Activated CD4-positive, alpha-beta T cell treated with anti-CD3 and anti-CD28 coated beads for 36 hours (primary cell): ENCODE data around the gene NR2C2. TPM values are rescaled to one million over a fixed set of nuclear protein-coding genes. Genes with fewer than 3 reads are reported as not detected.
"Not testable (repeated sequence)": the region's sequence is repeated elsewhere in the genome, so short reads cannot be mapped to it uniquely, and the experiment has no call there.

ENCODE experiments used
- ATAC-seq: fragments of 200-7000 bp; cut with Tn5 transposase; one replicate; pipeline ENCODE4 v1.10.0; 2021; ENCODE audit warnings: mild to moderate bottlenecking, moderate library complexity
- CTCF ChIA-PET: fragments of 350-600 bp; sonication (Branson Sonifier 250); formaldehyde crosslinking; loops from one replicate; lab custom pipeline; 2021; ENCODE audit warnings: antibody characterized with exemption; lab: Charles Lee
- POLR2A ChIA-PET: fragments of 350-600 bp; sonication (Branson Sonifier 250); formaldehyde crosslinking; loops from one replicate; lab custom pipeline; 2021; ENCODE audit warnings: antibody characterized with exemption, inconsistent platforms; lab: Charles Lee
- DNase-seq: peaks from one replicate; pipeline ENCODE4 v3.0.0-alpha.2; 2020
- H3K27ac Mint-ChIP-seq: one replicate; pipeline ENCODE4 v1.8.0; 2021; ENCODE audit warnings: mixed read lengths
- H3K27me3 Mint-ChIP-seq: one replicate; pipeline ENCODE4 v1.8.0; 2021; ENCODE audit warnings: mixed read lengths
- H3K36me3 Mint-ChIP-seq: one replicate; pipeline ENCODE4 v1.8.0; 2021; ENCODE audit warnings: low read depth, mixed read lengths
- H3K4me1 Mint-ChIP-seq: one replicate; pipeline ENCODE4 v1.8.0; 2021; ENCODE audit warnings: mixed read lengths
- H3K4me3 Mint-ChIP-seq: one replicate; pipeline ENCODE4 v1.8.0; 2021; ENCODE audit warnings: mild to moderate bottlenecking, moderate library complexity, mixed read lengths
- H3K9me3 Mint-ChIP-seq: one replicate; pipeline ENCODE4 v1.8.0; 2021; ENCODE audit warnings: low read depth, mixed read lengths
- intact Hi-C, 2 experiments: fragments of 100-400 bp; cut with DNase I in 1 of 2; cut with micrococcal nuclease in 1 of 2; formaldehyde crosslinking; loops; one replicate each; pipeline versions ENCODE4 v1.14.2 to v1.15.1; 2022 to 2024; cut with DNase I, micrococcal nuclease
- total RNA-seq, 2 experiments: library from RNA; stranded (reverse); gene quantifications; one replicate each; pipeline ENCODE4 v1.2.3, GENCODE V29; 2021

The NR2C2 gene
- total RNA-seq = 10 to 100 TPM; 46.8 to 52.8 TPM

DNA sequence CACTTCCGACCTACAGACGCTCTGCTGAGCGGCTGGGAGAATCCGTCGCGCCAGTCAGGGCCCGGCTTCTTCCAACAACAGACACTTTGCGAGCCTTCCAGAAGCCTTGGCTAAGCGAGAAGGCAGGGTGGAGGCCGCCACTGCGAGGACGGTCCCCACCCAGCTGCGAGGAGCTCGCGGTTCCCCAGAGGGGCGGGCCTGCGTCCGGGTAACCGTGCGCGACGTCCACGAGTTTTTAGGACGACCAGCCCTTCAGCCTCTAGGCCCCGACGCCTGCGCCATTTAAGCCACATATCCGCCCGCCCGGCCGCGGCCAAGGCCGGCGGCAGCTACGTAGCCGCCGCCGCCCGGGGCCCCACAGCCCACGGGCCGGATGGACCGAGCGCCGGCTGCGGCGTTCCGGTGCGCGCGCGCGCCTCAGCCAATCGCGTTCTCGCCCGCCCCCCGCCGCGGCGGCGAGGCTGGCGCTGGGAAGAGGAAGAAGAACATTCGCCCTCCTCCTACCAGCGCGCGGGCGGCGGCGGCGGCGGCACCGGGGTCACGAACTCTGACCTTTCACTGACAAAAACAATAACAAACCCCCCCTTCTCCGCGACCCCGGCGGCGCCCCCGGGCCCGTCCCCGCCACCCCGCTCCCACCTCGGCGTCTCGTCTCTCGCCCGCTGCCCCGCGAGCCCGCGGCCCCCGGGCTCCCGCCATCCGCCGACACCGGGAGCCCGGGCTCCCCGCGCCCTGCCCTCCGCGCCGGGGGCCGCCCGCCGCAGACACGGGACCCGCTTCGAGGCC, at the start of gene NR2C2:
NR2C2 (plus strand) TSS at position 484 of the 786 bp plus-strand sequence. CDS start 56,332 bp downstream, outside the sequence.
- Mint-ChIP-seq H3K27ac (peak within 1 kb of the TSS; percentile 98), H3K4me1 (peaks cover 44% of the 10 kb centered on the region), H3K36me3 (peaks cover 40% of the 10 kb centered on the region), H3K9me3 (no peaks in the 10 kb centered on the region), H3K4me3 (peak within 1 kb of the TSS; percentile 91), H3K27me3 (no peaks in the 10 kb centered on the region)
- POLR2A ChIA-PET = interaction anchor here (0.6 to 1.2 kb wide), 5 partner anchors 10 to 769 kb away, joined by 3 to 5 read pairs (median 3); partner anchors contain the start of genes LSM3 and XPC
- intact Hi-C loops = loop anchor here (1.0 to 5.0 kb wide), 6 partner anchors 118 to 1320 kb away; partner anchors contain the start of genes CCDC174 (in 2 of the 2), CHCHD4 (in 1 of the 2), LSM3 (in 1 of the 2) and MRPS25 (in 1 of the 2)
- DNase-seq (peak; percentile 94), ATAC-seq (peak; percentile 70)
- CTCF ChIA-PET = interaction anchor here (0.6 to 1.6 kb wide), 3 partner anchors 10 to 26 kb away, joined by 3 to 7 read pairs (median 4); no protein-coding TSS in a partner anchor

DNA sequence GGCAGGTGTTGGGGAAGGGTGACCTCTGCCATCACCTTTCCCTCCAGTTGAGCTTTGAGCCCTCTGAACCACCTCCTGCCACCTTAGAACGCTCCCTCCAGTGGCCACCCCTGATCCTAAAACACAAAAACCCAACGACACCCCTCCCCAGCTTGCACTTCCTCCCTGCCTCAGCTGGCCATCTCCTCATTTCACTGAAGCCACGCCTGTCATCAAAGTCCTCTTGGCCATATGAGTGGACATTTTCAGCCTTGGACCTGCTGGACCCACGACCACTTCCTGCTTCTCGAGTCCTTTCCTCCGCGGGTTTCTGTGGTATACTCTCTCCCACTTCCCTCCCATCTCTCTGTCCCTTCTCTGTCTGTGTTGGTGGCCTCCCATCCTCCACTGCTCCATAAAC, 48.5 kb upstream of the NR2C2 start:
- Mint-ChIP-seq H3K27ac (no peak overlapping the region), H3K27me3 (peaks cover 4% of the 10 kb centered on the region), H3K4me3 (no peak overlapping the region), H3K9me3 (no peaks in the 10 kb centered on the region), H3K36me3 (no peaks in the 10 kb centered on the region), H3K4me1 (no peaks in the 10 kb centered on the region)
- ATAC-seq (no peak), DNase-seq (no peak)
- ChIA-PET POLR2A (no interaction called here), CTCF (no interaction called here)
- intact Hi-C loops = no loop called here

DNA sequence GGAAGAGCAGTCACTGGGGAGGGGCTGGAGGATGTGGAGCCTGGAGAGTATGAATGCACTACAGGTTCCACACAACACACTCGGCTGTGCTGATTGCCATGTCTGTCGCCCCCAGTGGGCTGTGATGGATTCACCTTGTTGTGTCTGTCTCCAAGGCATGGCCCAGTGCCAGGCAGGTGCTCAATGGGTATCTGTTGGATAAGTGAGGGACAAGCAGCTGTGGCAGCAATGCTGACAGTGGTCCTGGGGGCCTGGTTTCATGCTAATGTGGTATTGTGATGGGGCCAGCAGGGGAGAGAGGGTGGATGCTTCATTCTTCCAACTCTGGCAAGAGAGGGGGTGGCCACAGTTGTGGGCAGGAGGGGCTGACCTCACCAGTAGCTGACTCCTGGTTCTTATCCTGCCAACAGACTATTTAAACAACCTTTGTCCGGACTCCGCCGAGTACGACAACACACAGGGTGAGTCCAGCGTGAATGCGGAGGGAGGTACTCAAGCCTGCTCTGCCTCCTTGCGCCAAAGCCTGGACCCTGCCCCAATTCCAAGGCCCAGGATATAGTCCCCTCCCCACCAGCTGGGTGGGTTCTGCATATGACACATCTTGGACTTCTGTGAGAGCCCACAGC, 47.3 kb upstream of the NR2C2 start:
- POLR2A ChIA-PET = no interaction called here
- peaks cover 2% of the 10 kb centered on the region for H3K9me3 Mint-ChIP-seq
- intact Hi-C loops = no loop called here

DNA sequence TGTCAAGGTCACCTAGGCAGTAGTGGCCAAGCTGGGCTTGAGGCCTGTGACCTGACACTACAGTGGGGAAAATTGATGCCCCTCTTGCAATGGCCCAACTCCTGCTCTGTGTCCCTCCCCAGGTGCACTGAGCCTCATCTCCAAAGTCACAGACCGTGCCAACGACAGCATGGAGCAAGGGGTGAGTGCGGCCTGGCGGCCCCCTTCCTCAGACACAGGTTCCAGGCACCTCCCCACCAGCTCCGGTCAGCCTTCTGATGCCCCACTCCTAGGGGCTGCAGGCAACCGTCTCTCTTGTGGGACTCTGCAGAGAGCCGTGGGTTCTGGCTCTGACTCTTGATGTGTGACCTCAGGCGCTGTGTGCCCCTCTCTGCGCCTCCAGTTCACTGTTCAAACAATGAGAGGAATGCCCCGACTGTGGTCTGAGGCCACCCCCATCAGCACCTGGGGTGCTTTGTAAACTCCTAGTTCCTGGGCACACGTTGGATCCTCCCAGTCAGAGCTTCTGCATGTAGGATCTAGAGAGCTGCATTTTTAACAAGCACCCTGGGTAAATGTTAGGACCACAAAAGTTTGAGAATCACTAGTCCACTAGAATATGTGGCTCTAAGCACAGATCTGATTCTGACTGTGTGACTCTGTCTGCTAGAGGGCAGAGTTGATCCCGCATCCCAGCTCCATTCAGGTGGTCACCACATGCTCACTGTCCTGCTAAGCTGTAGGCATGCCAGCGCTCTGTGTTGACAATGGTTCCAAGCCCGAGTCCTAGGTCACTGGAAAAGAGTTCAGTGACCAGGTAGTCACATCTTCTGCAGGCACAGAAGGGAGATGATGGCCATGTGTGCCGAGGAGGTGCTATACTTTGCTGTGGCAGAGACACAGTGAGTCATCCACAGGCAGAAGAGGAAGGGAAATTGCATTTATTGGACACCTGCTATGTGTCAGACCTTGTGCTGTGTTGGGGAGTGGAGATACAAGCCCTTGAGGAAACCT, 46.2 kb upstream of the NR2C2 start:
- Mint-ChIP-seq H3K4me1 (no peaks in the 10 kb centered on the region), H3K4me3 (no peak overlapping the region), H3K36me3 (peaks cover 2% of the 10 kb centered on the region), H3K9me3 (peaks cover 12% of the 10 kb centered on the region), H3K27me3 (peaks cover 4% of the 10 kb centered on the region), H3K27ac (no peak overlapping the region)
- ATAC-seq = no peak
- ChIA-PET POLR2A (no interaction called here), CTCF (interaction anchor here (0.7 kb wide), 1 partner anchor 168 kb away, joined by 3 read pairs; no protein-coding TSS in a partner anchor)
- no peak for DNase-seq
- intact Hi-C loops = no loop called here

More for the DNA sequence above, 47.3 kb upstream of the NR2C2 start:
- CTCF ChIA-PET = no interaction called here
- H3K27me3 Mint-ChIP-seq = peaks cover 3% of the 10 kb centered on the region
- DNase-seq (no peak), ATAC-seq (no peak)
- no peaks in the 10 kb centered on the region for H3K4me1 Mint-ChIP-seq
- H3K36me3 Mint-ChIP-seq = peaks cover under 1% of the 10 kb centered on the region
- no peak overlapping the region for H3K4me3 Mint-ChIP-seq
- H3K27ac Mint-ChIP-seq = no peak overlapping the region

DNA sequence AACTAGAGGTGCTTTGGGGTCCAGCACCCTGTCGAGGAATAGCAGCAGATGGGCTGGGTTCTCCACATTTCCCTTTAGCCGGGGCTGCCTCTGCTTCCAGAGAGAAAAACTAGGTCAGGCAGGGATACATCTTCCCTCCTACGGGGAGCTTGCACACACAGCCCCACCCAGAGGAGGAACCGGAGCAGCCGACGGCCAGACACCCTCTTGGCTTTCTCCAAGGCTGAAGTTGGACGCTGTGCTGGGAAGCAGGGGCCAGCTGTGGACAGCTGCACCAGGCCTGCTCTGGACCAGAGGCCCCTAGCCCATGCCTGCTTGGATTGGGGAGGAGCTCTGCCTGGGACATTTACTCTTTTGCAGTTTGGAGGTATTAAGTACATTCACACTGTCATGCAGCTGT, 44.7 kb upstream of the NR2C2 start:
- Mint-ChIP-seq H3K4me3 (no peak overlapping the region), H3K36me3 (peaks cover 2% of the 10 kb centered on the region), H3K27ac (no peak overlapping the region), H3K9me3 (peaks cover 12% of the 10 kb centered on the region), H3K4me1 (no peaks in the 10 kb centered on the region), H3K27me3 (peaks cover 4% of the 10 kb centered on the region)
- POLR2A ChIA-PET = no interaction called here
- CTCF ChIA-PET = no interaction called here
- intact Hi-C loops = no loop called here
- ATAC-seq (no peak), DNase-seq (no peak)

DNA sequence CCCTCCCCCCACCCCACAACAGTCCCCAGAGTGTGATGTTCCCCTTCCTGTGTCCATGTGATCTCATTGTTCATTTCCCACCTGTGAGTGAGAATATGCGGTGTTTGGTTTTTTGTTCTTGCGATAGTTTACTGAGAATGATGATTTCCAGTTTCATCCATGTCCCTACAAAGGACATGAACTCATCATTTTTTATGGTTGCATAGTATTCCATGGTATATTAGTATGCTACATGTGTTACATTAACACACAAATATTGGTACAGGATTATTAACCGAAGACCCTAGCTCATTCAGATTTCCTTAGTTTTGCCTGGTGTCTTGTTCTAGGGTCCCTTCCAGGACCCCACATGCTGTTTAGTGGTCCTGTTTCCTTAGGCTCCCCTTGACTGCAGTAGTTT, 43.9 kb upstream of the NR2C2 start:
- H3K4me1 Mint-ChIP-seq, H3K27ac Mint-ChIP-seq, ATAC-seq, H3K27me3 Mint-ChIP-seq, DNase-seq, H3K36me3 Mint-ChIP-seq, intact Hi-C loops, POLR2A ChIA-PET, H3K4me3 Mint-ChIP-seq: not testable (repeated sequence)
- peaks cover 12% of the 10 kb centered on the region for H3K9me3 Mint-ChIP-seq
- CTCF ChIA-PET = interaction anchor here (1.2 kb wide), 1 partner anchor 18 kb away, joined by 3 read pairs; no protein-coding TSS in a partner anchor

DNA sequence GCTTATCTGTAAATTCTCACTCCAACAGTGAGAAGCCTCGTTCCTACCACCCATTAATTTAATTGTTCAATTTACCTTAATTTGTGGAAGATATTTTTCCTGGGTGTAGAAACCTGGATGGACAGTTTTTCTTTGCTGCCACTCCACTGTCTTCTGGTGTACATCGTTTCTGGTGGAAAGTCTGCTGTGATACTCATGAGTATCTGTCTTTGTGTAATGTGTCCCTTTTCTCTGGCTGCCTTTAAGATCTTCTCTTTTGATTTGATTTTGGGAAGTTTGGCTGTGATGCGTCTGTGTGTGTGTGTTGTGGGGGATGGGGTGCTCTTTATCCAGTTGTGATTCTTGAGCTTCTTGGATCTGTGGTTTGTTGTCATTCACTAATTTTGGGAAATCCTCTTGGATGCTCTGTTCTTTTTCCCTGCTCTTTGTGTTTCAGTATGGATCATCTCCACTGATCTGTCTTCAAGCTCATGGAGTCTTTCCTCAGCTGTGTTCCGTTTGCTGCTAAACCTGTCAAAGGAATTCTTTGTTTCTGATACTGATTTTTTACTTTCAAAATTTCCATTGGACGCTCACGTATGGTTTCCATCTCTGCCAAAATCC, 42.2 kb upstream of the NR2C2 start:
- no peaks in the 10 kb centered on the region for H3K4me1 Mint-ChIP-seq
- no peak overlapping the region for H3K27ac Mint-ChIP-seq
- intact Hi-C loops = no loop called here
- H3K27me3 Mint-ChIP-seq = peaks cover 4% of the 10 kb centered on the region
- ChIA-PET POLR2A (no interaction called here), CTCF (interaction anchor here (1.2 kb wide), 1 partner anchor 250 kb away, joined by 4 read pairs; no protein-coding TSS in a partner anchor)
- DNase-seq (no peak), ATAC-seq (no peak)
- H3K9me3 Mint-ChIP-seq = peaks cover 12% of the 10 kb centered on the region
- no peak overlapping the region for H3K4me3 Mint-ChIP-seq
- peaks cover 2% of the 10 kb centered on the region for H3K36me3 Mint-ChIP-seq

DNA sequence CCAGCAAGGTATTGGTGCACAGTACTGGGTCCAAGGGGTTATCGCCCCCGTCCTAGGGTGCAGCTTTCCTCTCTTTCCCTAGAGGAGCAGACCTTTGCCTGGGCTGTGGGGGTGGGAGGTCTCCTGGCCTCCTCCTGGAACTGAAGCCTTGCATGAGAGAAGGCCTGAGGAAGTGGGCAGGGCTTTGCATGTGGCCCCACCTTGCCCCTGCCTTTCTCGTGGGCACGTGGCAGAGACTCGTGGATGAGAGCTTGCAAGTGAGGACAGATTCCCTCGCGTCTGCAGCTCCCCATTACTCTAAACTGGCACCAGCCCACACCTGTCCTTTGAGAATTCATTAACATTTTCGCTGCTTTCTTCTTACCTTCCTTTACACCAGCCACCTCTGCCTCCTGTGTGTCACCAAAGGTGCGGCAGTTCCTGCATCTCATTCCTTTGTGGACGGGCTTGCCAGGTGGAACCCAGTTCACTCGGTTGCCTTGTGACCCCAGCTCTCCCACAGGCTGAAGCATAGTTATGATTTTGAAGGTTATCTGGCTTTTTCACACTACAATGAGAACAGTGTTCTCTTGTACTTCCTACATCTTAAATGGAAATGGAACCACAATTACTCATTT, 40.9 kb upstream of the NR2C2 start:
- H3K4me1 Mint-ChIP-seq = no peaks in the 10 kb centered on the region
- CTCF ChIA-PET = interaction anchor here (1.2 kb wide), 1 partner anchor 252 kb away, joined by 4 read pairs; no protein-coding TSS in a partner anchor
- POLR2A ChIA-PET = no interaction called here
- no peak for DNase-seq
- intact Hi-C loops = no loop called here
- H3K27me3 Mint-ChIP-seq = peaks cover 4% of the 10 kb centered on the region
- H3K4me3 Mint-ChIP-seq = no peak overlapping the region
- no peak overlapping the region for H3K27ac Mint-ChIP-seq
- peaks cover 12% of the 10 kb centered on the region for H3K9me3 Mint-ChIP-seq
- ATAC-seq = no peak
- H3K36me3 Mint-ChIP-seq = peaks cover 2% of the 10 kb centered on the region

DNA sequence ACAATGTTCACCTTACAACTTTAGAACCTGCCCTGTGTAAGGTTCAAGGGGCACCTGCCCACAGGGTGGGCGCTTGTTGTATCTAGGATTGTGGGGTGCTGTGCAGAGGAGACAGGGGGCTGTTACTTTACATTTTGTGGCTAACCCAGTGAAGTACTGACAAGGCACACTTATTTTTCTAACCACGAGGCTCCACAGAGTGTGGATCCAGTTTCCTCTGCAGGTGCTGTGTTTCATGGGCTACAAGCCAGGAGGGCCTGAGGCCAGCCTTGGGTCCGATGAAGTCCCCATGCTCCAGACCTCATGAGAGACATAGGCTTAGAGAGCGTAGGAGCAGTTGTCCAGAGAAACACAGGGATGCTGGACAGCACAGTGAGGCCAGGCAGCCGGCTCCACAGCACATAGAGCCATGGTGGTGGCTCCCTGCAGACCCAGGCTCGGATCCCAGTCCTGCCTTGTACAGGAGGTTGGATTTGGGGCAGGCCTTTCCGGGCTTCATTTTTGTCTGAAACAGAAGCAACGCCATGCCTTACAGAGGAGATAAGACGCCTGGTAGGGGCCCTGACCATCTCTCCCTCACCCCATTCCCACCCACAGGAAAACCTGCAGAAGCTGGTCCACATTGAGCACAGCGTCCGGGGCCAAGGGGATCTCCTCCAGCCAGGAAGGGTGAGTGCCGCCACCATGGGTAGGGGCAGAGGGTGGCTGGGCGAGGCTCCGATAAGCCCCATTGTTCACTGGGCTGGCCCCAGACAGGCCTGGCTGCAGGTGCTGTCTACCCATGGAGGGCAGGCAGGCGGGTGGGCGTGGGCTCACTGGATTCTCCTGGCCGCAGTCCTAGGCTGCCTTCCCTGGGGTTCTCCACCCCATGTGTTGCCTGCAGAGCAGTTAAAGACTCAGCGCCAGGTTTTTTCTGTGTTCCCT, 40.1 kb upstream of the NR2C2 start:
- POLR2A ChIA-PET = interaction anchor here (0.7 kb wide), 1 partner anchor 660 kb away, joined by 3 read pairs; no protein-coding TSS in a partner anchor
- Mint-ChIP-seq H3K36me3 (peaks cover 2% of the 10 kb centered on the region), H3K4me3 (no peak overlapping the region), H3K9me3 (peaks cover 12% of the 10 kb centered on the region), H3K4me1 (no peaks in the 10 kb centered on the region), H3K27me3 (peaks cover 4% of the 10 kb centered on the region), H3K27ac (no peak overlapping the region)
- intact Hi-C loops = no loop called here
- DNase-seq (no peak), ATAC-seq (no peak)
- CTCF ChIA-PET = interaction anchor here (0.7 to 1.8 kb wide), 2 partner anchors 14 to 184 kb away, joined by 3 to 4 read pairs; no protein-coding TSS in a partner anchor
